Coronary artery (tissue), 2 donors: ENCODE measurements around the gene NOX3.

Source experiments
- DNase-seq: peaks from one replicate; pipeline ENCODE4 v3.0.0-alpha.2; 2017; ENCODE audit warnings: low spot score
- H3K27ac ChIP-seq, 2 donors: fragments of 200-600 bp; sonication (generic); one replicate each; pipeline ENCODE4 v1.5.1; 2016 to 2019
- H3K4me3 ChIP-seq: fragments of 200-600 bp; sonication (generic); 2 replicates; pipeline ENCODE4 v1.5.1; 2016; ENCODE audit warnings: mild to moderate bottlenecking, moderate library complexity
- TF ChIP-seq, protein P1 (sequence below): fragments of 200-600 bp; sonication (generic); IDR thresholded peaks from one replicate; pipeline ENCODE4 v1.5.1; 2019; ENCODE audit warnings: antibody characterized with exemption

NOX3 gene

GRCh38 chr6:155399062-155399744 is 56.4 kb downstream of the NOX3 start:
- TF ChIP-seq, protein P1, sequence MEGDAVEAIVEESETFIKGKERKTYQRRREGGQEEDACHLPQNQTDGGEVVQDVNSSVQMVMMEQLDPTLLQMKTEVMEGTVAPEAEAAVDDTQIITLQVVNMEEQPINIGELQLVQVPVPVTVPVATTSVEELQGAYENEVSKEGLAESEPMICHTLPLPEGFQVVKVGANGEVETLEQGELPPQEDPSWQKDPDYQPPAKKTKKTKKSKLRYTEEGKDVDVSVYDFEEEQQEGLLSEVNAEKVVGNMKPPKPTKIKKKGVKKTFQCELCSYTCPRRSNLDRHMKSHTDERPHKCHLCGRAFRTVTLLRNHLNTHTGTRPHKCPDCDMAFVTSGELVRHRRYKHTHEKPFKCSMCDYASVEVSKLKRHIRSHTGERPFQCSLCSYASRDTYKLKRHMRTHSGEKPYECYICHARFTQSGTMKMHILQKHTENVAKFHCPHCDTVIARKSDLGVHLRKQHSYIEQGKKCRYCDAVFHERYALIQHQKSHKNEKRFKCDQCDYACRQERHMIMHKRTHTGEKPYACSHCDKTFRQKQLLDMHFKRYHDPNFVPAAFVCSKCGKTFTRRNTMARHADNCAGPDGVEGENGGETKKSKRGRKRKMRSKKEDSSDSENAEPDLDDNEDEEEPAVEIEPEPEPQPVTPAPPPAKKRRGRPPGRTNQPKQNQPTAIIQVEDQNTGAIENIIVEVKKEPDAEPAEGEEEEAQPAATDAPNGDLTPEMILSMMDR, result no peak
- Histone ChIP-seq H3K27ac (no peak overlapping the region), H3K4me3 (no peak overlapping the region)
- DNase-seq, result no peak

GRCh38 chr6:155398701-155399061 is 57.0 kb downstream of the NOX3 start:
- TF ChIP-seq, protein P1, result no peak

DNA sequence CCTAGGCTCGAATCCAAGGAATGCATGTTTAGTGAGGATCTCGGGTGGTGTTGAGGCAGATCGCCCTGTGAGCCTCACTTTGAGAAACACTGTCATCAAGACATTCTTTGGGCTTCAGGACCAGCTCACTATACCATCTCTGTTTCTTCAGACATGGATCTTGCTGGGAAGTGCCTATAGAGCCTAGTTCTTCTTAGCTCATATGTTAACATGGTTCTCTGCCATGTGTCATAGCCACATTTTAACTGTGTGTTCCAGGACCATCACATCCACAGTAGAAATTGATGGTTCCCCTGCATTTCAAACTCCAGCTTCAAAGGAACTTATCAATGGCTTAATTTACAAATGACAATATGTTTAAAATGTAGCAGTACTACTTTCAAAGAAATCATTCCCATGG is 57.4 kb downstream of the NOX3 start:
- TF ChIP-seq, protein P1, result no peak
- DNase-seq, result no peak
- no peak overlapping the region for H3K27ac ChIP-seq
- no peak overlapping the region for H3K4me3 ChIP-seq

More at GRCh38 chr6:155398701-155399061, 57.0 kb downstream of the NOX3 start:
- Histone ChIP-seq H3K4me3 (no peak overlapping the region), H3K27ac (no peak overlapping the region)
- no peak for DNase-seq

DNA sequence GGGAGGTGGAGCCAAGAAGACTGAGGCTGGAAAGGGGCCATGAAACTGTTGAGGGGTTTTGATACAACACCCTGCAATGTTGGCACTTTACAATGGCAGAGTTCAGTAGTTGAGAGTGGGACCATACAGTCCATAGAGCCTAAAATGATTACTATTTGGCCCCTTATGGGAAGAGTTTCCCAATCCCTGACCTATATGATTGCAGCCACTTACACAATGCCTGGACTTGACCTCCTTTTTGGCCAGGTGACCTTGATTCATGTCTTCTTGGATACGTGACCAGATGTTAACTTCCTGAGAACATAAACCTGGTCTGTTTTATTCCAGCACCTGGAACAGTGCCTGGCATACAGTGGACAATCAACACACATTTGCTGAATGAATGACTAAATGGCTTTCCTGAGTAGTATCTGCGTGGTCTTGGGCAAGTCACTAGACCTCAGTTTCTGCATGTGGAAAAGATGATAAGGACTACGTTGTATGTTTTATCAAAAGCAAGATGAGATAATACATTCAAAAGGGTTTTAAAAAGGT is 58.4 kb downstream of the NOX3 start:
- no peak overlapping the region for H3K27ac ChIP-seq
- DNase-seq, result no peak

DNA sequence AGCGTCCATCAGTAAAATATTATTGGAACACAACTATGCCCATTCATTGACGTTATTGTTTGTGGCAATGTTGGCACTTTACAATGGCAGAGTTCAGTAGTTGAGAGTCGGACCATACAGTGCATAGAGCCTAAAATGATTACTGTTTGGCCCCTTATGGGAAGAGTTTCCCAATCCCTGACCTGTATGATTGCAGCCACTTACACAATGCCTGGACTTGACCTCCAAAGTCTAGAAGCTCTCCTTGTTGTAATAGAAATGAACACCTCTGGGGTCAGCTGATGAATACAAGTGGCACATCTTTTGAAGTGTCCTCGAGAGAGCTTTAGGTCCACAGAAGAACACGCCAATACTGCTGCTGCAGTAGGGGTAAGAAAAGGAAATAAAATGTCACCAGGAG is 59.0 kb downstream of the NOX3 start:
- no peak for DNase-seq
- TF ChIP-seq, protein P1, result no peak
- no peak overlapping the region for H3K4me3 ChIP-seq
- no peak overlapping the region for H3K27ac ChIP-seq

More for the DNA sequence above, 58.4 kb downstream of the NOX3 start:
- TF ChIP-seq, protein P1, result no peak
- H3K4me3 ChIP-seq, result no peak overlapping the region

GRCh38 chr6:155395339-155395738 is 60.3 kb downstream of the NOX3 start:
- H3K27ac ChIP-seq, result no peak overlapping the region
- TF ChIP-seq, protein P1, result no peak
- no peak for DNase-seq
- no peak overlapping the region for H3K4me3 ChIP-seq

DNA sequence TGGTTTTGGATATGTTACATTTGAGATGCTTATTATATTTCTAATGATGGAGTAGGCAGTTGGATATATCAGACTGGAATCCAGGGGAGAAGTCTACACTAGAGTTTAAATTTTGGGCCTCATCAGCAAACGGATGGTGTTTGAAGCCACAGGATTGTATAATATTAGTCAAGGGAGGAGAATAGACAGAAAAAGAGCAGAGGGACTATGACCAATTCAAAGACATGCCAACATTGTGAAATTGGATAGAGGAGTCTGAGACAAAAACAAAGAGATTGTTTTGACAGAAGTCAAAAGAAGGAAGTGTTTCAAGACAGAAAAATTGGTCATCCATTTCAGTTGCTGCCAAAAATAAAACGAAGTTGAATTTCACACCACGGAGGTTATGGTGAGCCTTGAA is 66.5 kb downstream of the NOX3 start:
- no peak for DNase-seq
- Histone ChIP-seq H3K27ac (no peak overlapping the region), H3K4me3 (no peak overlapping the region)
- TF ChIP-seq, protein P1, result no peak
